ENCODE results near the gene CDH13. TPM values are rescaled to one million over a fixed set of nuclear protein-coding genes. Genes with fewer than 3 reads are reported as not detected.
A peak's percentile ranks its signal among the peaks of the same experiment; 100 is the strongest.

The CDH13 gene
- total and polyA plus RNA-seq, 12 donors: 0.86 to 30.6 (median 2.4) TPM

GRCh38 chr16:83627996-83628395, 1001.2 kb downstream of the CDH13 start:
- Histone ChIP-seq H3K4me3 (no peak overlapping the region), H3K4me1 (replicated peaks in 1 of 2) (no peaks in the 10 kb centered on the region), H3K36me3 (replicated peaks in 1 of 2) (no peaks in the 10 kb centered on the region), H3K27ac (no peak overlapping the region), H3K27me3 (no peaks in the 10 kb centered on the region), H3K9me3 (replicated peaks in 1 of 3) (no peaks in the 10 kb centered on the region)
- intact Hi-C loops (cut with DNase I): no loop called here
- peak in 2 of 7 donors; percentile 26 to 30 for DNase-seq
- WGBS, 4 donors: 68 to 74% (median 72%) methylated on average over 6 to 7 of the region's 7 CpGs
- TF ChIP-seq POLR2A (IDR thresholded peaks at IDR 0.05): no peak
- no peak for TF ChIP-seq CTCF (IDR thresholded peaks at IDR 0.05)

GRCh38 chr16:83629426-83629825, 1002.7 kb downstream of the CDH13 start:
- no peaks in the 10 kb centered on the region for H3K9me3 ChIP-seq (replicated peaks in 1 of 3)
- no peak for DNase-seq
- no peak for TF ChIP-seq CTCF (IDR thresholded peaks at IDR 0.05)
- TF ChIP-seq POLR2A (IDR thresholded peaks at IDR 0.05): no peak
- no peak overlapping the region for H3K4me3 ChIP-seq
- no peaks in the 10 kb centered on the region for H3K4me1 ChIP-seq (replicated peaks in 1 of 2)
- intact Hi-C loops (cut with DNase I): no loop called here
- H3K27me3 ChIP-seq: no peaks in the 10 kb centered on the region
- H3K27ac ChIP-seq: no peak overlapping the region
- 49 to 65% (median 58%) methylated on average over 3 of the region's 3 CpGs for WGBS, 4 donors
- no peaks in the 10 kb centered on the region for H3K36me3 ChIP-seq (replicated peaks in 1 of 2)

GRCh38 chr16:83629836-83630235, 1003.1 kb downstream of the CDH13 start:
- Histone ChIP-seq H3K4me3 (no peak overlapping the region), H3K4me1 (replicated peaks in 1 of 2) (no peaks in the 10 kb centered on the region), H3K36me3 (replicated peaks in 1 of 2) (no peaks in the 10 kb centered on the region), H3K27ac (no peak overlapping the region), H3K9me3 (replicated peaks in 1 of 3) (no peaks in the 10 kb centered on the region), H3K27me3 (no peaks in the 10 kb centered on the region)
- no peak for TF ChIP-seq CTCF (IDR thresholded peaks at IDR 0.05)
- no peak for TF ChIP-seq POLR2A (IDR thresholded peaks at IDR 0.05)
- intact Hi-C loops (cut with DNase I): no loop called here
- DNase-seq: no peak
- 64 to 75% (median 71%) methylated on average over 5 of the region's 5 CpGs for WGBS, 4 donors

GRCh38 chr16:83630979-83631378, 1004.2 kb downstream of the CDH13 start:
- Histone ChIP-seq H3K4me3 (no peak overlapping the region), H3K27ac (no peak overlapping the region), H3K27me3 (no peaks in the 10 kb centered on the region), H3K4me1 (replicated peaks in 1 of 2) (no peaks in the 10 kb centered on the region), H3K36me3 (replicated peaks in 1 of 2) (no peaks in the 10 kb centered on the region), H3K9me3 (replicated peaks in 1 of 3) (no peaks in the 10 kb centered on the region)
- WGBS, 4 donors: 73 to 84% (median 78%) methylated on average over 6 of the region's 6 CpGs
- TF ChIP-seq POLR2A (IDR thresholded peaks at IDR 0.05) (no peak), CTCF (IDR thresholded peaks at IDR 0.05) (no peak)
- DNase-seq: no peak
- intact Hi-C loops (cut with DNase I): no loop called here

All from adrenal gland (tissue), 12 donors.